Measurements from ENCODE around the gene HORMAD1.
"Not testable (repeated sequence)": the region's sequence is repeated elsewhere in the genome, so short reads cannot be mapped to it uniquely, and the experiment has no call there.

HORMAD1 gene, protein sequence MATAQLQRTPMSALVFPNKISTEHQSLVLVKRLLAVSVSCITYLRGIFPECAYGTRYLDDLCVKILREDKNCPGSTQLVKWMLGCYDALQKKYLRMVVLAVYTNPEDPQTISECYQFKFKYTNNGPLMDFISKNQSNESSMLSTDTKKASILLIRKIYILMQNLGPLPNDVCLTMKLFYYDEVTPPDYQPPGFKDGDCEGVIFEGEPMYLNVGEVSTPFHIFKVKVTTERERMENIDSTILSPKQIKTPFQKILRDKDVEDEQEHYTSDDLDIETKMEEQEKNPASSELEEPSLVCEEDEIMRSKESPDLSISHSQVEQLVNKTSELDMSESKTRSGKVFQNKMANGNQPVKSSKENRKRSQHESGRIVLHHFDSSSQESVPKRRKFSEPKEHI

DNA sequence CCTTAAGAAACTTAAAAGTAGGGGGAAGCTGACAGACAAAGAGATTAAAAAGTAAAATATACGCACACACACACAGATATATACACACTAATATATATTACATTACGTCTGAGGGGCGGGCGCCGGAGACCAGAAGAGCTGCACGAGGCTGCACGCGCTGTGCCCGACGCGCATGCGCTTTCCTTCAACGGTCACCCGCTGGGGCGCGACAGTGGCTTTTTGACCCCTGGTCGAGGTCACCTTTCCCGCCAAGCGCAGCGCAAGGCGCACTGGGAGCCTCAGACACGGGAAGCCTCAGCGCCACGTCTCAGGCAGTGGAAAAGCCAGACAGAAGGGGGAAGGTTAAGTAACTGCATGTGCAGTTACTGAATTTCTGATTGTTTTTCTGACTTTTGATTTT is at the start of gene HORMAD1:
HORMAD1 (minus strand) TSS at position 193 of the 400 bp plus-strand sequence. CDS start 1,390 bp downstream, outside the sequence.
- no peak for DNase-seq

DNA sequence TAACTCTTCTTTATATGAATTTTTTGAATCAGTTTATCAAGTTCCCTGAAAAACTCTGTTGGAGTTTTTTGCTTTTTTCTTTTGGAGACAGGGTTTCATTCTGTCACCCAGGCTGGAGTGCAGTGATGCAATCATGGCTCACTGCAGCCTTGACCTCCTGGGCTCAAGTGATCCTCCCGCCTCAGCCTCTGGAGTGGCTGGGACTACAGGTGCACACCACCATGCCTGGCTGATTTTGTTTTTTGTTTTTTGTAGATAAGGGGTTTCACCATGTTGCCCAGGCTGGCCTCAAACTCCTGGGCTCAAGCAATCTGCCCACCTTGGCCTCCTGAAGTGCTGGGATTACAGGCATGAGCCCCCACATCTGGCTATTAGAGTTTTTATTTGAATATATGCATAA is 47.0 kb upstream of the HORMAD1 start:
- not testable (repeated sequence) for DNase-seq

DNA sequence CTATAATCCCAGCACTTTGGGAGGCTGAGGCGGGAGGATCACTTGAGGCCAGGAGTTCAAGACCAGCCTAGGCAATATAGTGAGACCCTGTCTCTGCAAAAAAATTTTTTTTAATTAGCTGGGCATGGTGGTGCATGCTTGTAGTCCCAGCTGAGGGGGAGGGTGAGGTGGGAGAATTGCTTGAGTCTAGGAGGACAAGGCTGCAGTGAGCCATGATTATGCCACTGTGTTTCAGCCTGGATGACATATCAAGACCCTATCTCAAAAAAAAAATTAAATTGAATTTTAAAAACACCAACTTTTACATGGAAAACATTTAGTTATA is 45.2 kb upstream of the HORMAD1 start:
- not testable (repeated sequence) for DNase-seq

DNA sequence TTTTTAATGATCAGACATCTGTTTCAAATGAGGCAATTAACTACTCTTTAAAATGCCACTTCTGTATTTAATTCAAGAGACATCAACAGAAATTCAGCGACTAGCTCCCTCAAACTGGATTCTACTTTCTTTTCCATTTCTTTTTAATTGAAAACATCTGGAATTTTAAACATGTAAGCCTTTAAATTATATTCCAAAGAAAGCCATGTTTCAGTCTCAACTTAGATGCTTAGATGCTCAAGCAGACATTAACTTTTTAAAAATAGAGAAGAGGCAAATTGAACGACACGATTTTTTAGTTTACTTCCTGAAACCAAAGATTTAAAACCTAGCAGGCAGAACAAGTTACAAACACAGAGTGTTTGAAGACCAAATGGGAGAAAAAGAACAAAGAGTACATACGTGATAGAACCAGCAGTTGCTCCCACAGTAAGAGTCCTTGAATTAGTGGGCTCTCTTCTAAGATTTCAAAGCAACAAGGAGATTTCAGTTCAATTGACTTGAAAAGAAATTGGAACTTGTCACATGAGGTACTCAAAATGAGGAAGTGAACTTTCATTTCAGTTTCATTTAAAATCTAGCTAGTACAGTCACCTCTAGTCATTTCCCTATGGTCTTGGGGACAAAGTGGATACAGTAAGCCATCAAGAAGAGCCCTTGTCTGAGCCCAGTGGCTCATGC is 44.7 kb upstream of the HORMAD1 start, which contains the start of gene CTSS:
CTSS (minus strand) TSS at position 483 of the 681 bp plus-strand sequence. CDS start 1,015 bp downstream, outside the sequence.
- DNase-seq: no peak

DNA sequence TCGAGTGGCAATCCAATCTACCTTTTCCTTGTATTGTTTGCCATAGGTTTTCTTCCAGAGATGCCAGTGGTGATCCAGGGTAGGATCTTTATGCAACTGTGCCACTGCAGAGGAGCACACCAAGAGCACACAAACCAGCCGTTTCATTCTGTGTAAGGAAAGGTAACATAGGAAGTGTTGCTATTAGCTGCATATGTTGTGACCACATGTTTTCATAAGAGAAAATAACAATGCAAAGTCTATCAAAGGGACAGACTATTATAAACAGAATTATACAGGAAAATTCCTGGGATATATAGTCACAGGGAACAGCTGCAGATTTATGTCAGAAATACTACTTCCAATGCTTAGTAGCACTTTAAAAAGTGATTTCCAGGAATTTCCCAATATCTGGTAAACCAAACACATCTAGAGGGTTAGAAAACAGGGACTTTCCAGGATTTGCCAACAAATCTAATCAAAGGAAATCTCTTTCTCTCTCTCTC is 44.0 kb upstream of the HORMAD1 start:
- DNase-seq: no peak

DNA sequence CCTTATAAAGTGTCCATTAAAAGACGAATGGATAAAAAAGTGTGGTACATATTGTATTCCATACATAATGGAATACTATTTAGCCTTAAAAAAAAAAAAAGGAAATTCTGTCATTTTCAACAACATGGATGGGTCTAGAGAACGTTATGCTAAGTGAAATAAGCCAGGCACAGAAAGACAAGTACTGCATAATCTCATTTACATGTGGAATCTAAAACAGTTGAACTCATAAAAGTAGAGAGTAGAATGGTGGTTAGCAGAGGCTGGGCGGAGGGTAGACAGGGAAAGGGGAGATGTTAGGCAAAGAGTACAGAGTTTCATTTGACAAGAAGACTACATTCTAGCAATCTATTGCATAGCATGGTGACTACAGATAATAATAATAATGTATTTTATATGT is 42.3 kb upstream of the HORMAD1 start:
- DNase-seq: no peak

DNA sequence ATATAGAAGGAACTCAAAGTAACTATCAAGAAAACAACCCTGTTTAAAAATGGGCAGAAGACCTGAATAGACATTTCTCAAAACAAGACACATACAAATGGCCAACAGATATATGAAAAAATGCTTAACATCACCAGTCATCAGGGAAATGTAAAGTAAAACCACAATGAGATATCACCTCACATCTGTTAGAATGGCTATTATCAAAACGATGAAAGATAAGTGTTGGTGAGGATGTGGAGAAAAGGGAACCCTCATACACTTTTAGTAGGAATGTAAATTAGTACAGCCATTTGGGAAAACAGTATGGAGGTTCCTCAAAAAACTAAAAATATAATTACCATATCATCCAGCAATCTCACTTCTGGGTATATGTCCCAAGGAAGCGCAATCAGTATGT is 41.9 kb upstream of the HORMAD1 start:
- DNase-seq: no peak

DNA sequence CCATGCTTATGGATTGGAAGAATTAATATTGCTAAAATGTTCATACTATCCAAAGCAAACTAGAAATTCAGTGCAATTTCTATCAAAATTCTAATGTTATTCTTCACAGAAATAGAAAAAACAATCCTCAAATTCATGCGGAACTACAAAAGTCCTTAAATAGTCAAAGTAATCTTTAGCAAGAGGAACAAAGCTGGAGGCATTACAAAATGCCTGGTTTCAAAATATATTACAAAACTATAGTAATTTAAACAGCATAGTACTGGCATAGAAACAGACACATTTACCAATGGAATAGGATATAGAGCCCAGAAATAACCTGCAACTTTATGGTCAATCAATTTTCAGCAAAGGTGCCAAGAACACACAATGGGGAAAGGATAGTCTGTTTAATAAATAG is 41.1 kb upstream of the HORMAD1 start:
- DNase-seq: no peak

DNA sequence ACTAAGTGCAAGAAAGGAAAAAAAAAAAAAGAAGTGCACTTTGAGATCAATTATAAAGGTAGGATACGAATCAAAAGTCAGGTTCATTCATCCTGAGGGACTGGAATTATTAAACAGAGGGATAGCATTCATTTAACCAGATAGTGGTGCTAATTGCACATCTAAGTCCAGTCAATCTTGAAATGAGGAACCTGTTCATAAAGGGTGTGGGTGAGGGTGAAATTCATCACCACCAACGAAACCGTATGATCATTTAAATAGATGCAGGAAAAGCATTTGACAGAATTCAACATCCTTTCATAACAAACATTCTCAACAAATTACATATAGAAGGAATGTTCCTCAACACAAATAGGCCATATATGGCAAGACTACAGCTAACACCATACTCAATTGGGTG is 39.3 kb upstream of the HORMAD1 start:
- no peak for DNase-seq

DNA sequence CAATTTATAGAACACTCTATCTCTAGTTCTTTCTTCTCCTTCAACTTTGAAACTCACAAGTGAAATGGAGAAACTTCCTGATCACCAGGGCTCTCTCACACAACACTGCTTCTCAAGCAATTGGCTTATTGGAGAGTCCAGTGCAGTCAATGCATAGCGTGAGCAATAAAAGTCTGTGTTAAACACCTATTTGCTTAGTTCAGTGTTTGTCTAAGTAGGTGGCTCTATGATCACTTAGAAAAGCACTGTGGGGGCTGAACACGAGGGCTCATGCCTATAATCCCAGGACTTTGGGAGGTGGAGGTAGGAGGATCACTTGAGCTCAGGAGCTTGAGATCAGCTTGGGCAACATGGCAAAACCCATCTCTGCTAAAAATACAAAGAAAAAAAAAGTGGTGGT is 32.7 kb upstream of the HORMAD1 start:
- DNase-seq: no peak

DNA sequence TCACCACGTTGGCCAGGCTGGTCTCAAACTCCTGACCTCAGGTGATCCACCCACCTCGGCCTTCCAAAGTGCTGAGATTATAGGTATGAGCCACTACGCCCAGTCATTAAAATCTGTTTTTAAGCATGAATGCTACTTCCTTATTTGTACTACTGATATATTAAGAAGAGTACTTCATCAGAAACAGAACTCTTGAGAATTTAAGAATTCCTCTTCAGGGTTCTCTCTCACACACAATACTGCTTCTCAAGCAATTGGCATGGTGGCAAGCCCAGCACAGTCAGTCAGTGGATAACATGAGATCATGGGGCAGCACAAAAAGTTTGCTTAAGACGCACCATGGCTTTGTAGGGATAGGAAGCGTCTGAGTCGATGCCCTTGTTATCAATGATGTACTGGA is 30.7 kb upstream of the HORMAD1 start:
- no peak for DNase-seq

DNA sequence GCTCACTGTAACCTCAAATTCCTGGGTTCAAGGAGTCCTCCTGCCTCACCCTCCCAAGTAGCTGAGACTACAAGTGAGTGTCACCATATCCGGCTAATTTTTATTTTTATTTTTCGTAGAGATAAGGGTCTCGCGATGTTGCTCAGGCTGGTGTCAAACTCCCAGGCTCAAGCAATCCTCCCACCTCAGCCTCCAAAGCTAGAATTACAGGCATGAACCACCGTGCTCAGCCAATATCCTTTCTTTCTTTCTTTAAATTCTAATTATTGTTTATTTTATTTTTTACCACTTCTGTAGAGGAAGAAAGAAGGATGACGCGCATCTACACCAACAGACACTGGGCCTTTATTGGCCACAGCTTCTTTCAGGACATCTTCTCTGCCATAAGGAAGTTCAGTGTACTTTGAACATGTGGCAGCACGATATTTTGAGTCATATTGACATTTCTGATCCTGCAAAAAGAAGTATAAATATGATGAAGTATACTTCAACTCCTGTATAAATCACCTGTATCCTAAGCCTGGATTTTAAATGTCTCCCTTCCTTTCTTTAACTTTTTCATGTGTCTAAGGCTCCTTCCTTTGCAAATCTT is 29.1 kb upstream of the HORMAD1 start:
- DNase-seq: no peak

DNA sequence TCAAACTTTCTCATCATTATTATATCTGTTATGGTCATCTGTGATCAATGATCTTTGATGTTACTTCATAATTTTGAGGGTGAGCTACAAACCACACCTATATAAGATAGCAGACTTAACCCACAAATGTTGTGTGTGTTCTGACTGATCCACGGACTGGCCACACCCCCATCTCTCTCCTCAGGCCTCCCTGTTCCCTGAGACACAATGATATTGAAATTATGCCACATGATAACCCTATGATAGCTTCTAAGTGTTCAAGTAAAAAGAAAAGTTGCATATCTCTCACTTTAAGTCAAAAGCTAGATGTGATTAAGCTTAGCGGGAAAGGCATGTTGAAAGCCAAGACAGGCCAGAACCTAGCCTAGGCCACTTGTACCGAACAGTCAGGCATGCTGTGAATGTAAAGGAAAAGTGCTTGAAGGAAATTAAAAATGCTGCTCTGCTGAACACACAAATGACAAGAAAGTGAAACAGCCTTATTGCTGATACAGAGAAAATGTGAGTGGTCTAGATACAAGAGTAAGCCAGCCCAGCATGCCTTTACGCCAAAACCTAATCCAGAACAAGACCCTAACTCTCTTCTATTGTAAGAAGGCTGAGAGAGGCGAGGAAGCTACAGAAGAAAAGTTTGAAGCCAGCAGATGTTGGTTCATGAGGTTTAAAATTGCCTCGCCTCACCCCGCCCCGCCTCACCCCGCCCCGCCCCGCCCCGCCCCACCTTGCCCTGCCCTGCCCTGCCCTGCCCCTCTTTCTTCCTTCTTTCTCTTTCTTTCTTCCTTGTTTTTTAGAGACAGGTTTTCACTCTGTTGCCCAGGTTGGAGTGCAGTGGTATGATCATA is 28.4 kb upstream of the HORMAD1 start:
- no peak for DNase-seq

DNA sequence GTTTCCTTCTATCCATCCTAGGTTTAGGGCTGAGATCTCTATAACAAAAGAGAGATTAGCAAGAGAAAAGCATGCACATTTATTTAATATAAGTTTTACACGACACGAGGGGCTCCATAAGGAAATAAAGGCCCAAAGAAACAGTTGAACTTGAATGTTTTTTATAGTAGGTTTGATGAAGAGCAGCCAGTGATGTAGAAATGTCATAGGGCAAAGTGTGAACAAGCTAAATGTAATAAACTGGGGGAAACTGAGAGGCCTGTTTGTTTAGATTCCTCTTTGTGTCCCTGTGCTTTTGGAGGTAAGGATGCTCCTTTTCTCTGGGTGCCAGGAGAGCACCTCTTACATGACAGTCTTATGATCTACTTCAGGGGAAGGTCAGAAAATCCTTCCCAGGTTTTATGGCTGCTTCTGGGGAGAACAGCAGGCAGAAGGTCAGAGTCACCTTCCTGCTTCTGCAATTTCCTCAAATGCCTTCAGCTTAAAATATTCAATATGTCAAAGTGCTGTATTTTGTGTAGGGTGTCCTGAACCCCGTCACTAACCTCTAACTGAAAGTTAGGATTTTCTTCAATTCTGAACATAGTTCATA is 9.5 kb upstream of the HORMAD1 start:
- DNase-seq: no peak

DNA sequence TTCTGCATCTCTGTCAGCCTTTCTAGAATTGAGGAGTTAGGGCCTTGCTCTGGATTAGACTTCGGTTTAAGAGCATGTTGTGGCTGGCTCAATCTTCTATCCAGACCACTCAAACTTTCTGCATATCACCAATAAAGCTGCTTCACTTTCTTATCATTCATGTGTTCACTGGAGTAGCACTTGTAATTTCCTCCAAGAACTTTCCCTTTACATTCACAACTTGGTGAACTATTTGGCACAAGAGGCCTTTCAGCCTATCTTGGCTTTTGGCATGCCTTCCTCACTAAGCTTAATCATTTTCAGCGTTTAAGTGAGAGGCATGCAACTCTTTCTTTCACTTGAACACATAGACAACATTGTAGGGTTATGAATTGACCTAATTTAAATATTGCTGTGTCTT is 3.6 kb upstream of the HORMAD1 start:
- no peak for DNase-seq

DNA sequence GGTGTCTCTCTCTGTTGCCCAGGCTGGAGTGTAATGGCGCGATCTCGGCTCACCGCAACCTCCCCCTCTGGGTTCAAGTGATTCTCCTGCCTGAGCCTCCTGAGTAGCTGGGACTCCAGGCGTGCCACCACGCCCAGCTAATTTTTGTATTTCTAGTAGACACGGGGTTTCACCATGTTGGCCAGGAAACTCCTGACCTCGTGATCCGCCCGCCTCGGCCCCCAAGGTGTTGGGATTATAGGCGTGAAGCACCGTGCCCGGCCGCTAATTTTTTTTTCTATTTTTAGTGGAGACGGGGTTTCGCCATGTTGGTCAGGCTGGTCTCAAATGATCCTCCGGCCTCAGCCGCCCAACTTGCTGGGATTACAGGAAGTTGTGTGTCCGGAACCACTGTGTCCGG is 597 bp downstream of the HORMAD1 start:
- no peak for DNase-seq

DNA sequence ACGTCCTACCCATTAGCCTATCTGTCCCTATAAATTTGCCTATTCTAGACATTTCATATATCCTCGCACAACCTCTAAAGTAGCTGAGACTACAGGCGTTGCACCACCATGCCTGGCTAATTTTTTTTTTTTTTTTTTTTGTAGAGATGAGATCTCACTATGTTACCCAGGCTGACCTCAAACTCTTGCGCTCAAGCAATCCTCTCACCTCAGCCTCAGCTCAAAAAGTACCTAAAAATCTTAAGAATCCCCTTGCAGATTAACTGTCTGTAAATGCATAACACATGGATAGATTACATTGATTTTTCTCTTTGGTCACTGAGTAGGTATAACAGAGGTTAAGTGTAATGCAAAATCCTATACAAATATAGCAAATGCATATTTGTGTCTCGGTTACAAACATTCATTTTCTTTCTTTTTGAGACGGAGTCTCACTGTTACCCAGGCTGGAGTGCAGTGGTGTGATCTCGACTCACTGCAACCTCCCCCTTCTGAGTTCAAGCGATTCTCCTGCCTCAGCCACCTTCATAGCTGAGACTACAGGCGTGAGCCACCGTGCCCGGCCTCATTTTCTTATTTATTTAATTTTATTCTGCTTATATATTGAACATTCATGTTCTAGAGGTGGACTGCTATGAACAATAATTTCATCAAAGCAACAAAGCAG is 2.3 kb downstream of the HORMAD1 start:
- DNase-seq: no peak

DNA sequence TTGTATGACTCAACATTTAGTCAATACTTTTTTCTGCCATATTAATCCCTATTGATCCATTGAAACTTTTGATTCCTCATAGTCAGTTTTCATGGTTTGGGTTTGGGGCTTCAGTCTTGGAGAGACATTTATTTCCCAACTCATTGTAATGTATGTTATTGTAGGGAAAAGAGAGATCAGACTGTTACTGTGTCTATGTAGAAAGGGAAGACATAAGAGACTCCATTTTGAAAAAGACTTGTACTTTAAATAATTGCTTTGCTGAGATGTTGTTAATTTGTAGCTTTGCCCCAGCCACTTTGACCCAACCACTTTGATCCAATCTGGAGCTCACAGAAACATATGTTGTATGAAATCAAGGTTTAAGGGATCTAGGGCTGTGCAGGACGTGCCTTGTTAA is 11.7 kb downstream of the HORMAD1 start:
- not testable (repeated sequence) for DNase-seq

DNA sequence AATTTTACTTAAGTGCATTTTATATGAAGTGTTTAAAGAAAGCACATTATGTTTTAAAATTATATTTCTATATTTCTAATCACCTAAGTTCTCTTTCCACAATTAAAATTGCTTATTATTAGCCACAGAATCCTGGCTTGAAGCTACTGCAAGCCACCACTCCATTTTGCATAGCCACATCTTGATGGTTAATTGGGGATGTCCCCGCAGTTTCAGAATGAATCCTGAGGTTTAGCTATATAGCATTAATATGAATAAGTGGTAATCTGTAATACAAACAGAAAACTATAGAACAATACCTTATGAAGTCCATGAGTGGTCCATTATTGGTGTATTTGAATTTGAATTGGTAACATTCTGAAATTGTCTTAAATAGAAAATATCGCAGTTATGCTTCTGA is 12.1 kb downstream of the HORMAD1 start:
- no peak for DNase-seq

DNA sequence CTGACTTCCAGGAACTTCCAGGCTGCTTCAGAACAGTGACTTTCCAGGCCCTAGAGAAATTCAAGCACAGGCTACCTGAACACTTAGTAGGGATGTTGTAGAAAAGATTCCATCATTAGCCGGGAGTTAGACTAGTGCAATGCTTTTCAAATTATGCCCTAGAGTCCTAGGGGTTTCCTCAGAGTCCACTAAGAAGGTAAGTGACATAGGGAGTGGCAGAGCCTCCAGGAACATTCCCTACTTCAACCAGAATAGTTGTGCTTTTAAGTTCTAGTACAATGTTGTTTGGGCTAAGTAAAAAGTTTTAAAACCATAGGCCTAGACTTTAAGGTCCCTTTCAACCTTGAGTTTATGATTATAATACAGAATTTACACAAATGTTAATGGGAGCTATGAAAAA is 14.6 kb downstream of the HORMAD1 start:
- no peak for DNase-seq

DNA sequence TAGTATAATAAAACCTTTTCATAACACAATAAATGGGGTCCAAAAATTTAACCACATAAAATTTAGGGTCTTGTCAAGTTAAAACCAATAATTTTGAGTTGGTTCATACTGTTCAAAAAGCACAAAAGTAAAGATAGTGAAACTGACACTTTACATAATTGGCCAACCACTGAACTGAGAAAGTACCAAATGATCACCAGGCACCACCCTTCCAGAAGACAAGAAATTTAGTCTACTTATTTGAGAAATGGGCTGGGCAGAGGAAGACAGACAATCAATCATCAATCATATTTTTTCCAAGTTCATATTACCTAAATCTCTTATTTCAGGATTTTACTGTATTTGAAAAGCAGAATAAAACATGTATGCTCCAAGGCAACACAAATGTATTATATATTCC is 17.3 kb downstream of the HORMAD1 start:
- DNase-seq: no peak
